ENCODE results near the gene NR1H3.
"Not testable (repeated sequence)": the region's sequence is repeated elsewhere in the genome, so short reads cannot be mapped to it uniquely, and the experiment has no call there.

Gene NR1H3

DNA sequence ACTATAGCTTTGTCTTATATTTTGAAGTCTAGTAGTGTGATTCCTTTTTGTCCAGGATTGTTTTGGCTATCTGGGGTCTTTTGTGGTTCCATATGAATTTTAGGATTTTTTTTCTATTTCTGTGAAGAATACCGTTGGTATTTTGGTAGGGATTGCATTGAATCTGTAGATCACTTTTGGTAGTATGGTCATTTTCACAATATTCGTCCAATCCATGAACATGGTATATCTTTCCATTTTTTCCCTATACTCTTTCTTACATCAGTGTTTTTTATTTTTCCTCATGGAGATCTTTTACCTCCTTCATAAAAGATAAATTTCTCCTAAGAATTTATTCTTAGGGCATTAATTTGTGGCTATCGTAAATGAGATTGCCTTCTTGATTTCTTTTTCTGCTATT is 41.3 kb downstream of the NR1H3 start:
- no peak overlapping the region for H3K27ac ChIP-seq
- no peak for DNase-seq (ENCODE audit: low read depth, low spot score)

DNA sequence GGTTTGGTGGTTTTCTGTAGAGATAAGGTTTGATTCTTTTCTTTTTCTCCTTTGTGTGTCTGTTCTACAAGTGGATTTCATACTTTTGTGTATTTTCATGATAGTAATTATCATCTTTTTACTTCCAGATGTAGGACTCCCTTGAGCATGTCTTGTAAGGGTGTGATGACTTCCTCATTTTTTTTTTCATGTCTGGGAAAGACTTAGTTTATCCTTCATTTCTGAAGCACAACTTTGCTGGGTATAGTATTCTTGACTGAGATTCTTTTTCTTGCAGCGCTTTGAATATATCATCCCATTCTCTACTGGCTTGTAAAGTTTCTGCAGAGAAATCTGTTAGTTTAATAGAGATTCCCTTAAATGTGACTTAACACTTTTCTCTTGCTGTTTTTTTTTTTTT is 45.1 kb downstream of the NR1H3 start:
- no peak for DNase-seq (ENCODE audit: low read depth, low spot score)
- H3K27ac ChIP-seq, result no peak overlapping the region

DNA sequence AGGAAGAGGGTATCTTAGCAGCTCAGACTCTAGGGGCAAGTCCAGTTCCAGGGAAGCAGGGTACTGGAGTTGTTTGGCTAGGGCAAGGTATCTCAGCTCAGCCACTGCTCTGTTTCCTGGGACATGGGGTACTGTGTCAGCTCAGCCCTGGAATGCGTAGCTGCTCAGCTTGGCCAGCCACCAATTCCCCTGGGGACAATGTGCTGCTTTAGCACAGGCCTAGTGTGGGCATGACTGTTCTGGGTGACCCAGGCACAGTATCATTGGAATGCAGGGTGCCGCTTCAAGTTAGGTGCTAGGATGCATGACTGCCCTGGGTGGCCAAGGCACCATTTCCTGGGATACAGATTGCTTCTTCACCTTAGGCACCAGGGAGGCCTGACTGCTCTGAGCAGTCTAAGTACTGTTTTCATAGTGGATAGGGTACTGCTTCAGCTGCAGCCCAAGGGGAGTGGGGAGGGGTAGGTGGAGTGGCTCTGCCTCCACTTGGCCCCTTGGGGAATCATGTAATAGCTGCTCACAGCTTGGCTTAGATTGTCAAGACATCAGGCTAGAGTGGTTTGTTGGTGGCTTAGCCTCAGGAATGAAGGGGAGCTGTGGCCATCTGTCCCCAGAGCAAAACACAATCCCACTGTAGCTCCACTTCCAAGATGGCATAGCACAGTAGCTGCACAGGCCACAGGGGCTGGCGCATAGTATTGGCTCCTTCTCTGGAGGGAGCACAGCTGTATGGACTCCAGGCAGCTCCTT is 48.1 kb downstream of the NR1H3 start:
- no peak for DNase-seq (ENCODE audit: low read depth, low spot score)
- H3K27ac ChIP-seq, result no peak overlapping the region

DNA sequence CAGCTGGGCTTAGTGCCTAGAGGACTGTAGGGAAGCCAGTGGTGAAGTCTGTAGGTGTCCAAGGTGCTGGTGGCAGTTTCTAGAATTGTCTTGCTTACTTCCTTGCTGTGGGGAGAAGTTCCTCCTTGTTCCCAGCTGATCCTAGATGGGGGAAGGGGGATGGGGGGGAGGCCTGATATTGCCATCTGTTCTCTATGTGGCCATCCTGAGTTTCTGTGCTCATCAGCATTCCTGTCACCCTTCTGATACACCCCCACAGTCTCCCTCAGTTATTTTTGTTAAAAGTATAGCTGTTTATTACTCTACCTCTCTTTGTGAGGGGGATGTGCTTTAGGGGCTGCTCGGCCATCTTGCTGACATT is 48.7 kb downstream of the NR1H3 start:
- H3K27ac ChIP-seq, result no peak overlapping the region
- no peak for DNase-seq (ENCODE audit: low read depth, low spot score)

DNA sequence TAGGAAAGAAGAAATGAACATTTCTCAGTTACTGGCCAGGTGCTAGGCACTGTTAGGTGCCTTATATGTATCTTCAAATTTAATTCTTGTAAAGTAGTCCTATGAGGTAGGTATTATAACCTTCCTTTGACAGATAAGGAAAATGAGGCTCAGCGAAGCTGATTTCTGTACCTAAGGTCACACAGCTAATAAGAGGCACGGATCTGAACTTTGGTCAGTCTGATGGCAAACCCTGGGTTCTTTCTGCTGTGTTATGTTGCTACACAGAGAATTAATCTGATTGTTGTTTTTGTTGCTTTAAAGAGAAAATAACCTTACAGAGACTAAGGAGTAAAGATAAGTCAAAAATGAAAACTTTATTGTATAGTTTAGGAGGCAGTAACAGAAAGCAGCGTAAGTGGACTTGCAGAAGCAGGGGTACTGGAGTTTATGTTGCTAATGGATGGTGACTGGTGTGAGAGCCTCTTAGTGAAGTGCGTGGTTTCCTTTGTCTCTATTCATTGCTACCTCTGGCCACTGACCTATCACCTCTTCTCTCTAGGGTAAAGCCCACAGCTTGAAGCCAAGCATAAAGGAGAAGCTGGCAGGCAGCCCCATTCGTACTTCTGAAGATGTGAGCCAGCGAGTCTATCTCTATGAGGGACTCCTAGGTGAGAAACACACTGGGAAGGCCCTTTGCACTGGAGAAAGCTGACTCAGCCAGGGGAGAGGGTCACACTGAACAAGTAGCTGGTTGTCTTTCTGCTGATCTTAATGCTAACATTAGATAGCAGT is 50.4 kb downstream of the NR1H3 start:
- no peak overlapping the region for H3K27ac ChIP-seq

DNA sequence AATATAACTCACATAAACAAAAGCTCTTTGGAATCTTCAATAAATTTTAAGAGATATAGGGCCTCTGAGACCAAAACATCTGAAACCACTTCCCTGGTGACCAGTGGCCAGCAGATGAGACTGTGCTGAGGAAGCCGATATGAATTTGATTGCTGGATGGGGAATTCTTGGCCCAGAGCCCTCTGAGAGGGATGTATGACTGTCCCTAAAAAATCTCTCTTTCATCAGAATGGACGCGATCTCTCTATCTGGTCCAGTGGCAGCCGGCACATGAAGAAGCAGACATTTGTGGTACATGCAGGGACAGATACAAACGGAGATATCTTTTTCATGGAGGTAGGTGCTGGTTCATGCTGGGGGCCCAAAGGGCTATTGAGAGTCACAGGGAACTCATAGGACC is 57.2 kb downstream of the NR1H3 start:
- no peak overlapping the region for H3K27ac ChIP-seq
- DNase-seq (ENCODE audit: low read depth, low spot score), result no peak

More for the DNA sequence above, 50.4 kb downstream of the NR1H3 start:
- DNase-seq (ENCODE audit: low read depth, low spot score), result no peak

DNA sequence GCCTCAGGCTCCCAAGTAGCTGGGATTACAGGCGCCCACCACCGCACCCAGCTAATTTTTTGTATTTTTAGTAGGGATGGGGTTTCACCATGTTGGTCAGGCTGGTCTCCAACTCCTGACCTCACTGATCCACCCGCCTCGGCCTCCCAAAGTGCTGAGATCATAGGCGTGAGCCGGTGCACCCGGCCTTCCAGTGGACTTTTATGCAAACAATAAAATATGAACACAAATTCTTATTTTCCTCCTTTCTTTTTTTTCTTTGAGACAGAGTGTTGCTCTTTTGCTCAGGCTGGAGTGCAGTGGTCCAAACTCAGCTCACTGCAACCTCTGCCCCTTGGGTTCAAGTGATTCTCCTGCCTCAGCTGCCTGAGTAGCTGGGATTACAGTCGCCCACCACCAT is 58.7 kb downstream of the NR1H3 start:
- DNase-seq (ENCODE audit: low read depth, low spot score); H3K27ac ChIP-seq: not testable (repeated sequence)

DNA sequence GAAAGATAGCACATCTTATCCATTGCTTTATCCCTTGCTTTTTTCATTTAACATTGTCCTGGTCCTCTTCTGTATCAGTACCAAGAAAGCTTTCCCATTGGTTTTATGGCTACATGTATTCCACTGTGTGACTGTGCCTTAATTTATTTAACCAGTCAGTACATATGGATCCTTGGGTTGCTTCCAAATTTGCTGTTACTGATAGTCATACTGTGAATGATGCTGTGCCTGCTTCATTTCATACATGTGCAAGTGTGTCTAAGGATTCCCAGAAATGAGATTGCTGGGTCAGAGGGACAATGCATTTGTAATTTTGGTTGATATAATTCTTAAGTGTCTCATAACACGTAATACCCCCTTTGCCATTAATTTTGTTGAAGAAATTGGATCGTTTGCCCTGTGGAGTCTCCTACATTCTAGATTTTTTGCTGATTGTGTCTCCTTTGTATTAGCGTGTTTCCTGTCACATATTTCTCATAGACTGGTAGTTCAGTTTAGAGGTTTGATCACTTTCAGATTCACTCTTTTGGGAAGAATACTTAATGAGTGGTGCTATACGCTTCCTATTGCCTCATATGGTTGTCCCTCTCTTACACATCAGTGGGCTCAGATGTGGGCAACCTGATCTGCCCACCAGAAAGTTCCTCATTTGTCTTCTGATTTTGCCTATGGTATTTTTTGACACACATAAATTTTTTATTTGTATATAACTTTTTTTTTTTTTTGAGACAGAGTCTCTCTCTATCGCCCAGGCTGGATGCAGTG is 59.5 kb downstream of the NR1H3 start:
- no peak overlapping the region for H3K27ac ChIP-seq
- no peak for DNase-seq (ENCODE audit: low read depth, low spot score)

DNA sequence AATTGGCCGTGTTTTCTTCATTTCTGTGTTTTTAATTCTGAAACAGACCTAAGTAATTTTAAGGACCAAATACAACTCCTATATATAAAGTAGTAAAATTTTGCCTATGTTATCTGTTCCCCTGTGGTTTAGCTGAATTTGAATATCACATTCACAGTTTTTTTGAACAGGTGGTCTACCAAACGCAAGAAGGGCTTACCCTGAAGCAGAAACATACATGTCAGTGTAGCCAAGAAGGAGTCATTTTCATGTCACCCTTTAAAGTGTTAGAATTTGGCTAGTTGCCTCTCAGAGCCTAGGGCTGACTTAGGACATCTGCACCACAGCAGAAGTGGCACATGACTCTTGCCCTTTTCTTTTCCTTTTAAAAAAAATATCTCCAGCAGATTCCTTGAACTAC is 60.4 kb downstream of the NR1H3 start:
- DNase-seq (ENCODE audit: low read depth, low spot score), result no peak
- no peak overlapping the region for H3K27ac ChIP-seq
